H1 (cell line): ENCODE measurements around the gene SPOCD1.

Experiments used
- CTCF ChIP-seq, 3 experiments: IDR thresholded peaks; 1 replicate in 2 of 3; 2 replicates in 1 of 3; pipeline versions ENCODE4 v1.5.1 to v1.6.1; 2011; ENCODE audit warnings: low read length in 3 of 3, mild to moderate bottlenecking in 3 of 3, inconsistent platforms in 2 of 3, low read depth in 1 of 3, moderate library complexity in 1 of 3; ENCODE audit not compliant: insufficient read depth in 1 of 3; ENCODE audit errors: control extremely low read depth in 1 of 3
- EZH2 ChIP-seq: fragments of 200-600 bp; sonication (generic); IDR thresholded peaks from 2 replicates; pipeline ENCODE4 v1.7.1; 2012; ENCODE audit warnings: low read depth, mild to moderate bottlenecking, moderate library complexity, low read length, inconsistent platforms; ENCODE audit not compliant: severe bottlenecking
- POLR2A ChIP-seq, 2 experiments: IDR thresholded peaks; 1 replicate in 1 of 2; 2 replicates in 1 of 2; pipeline ENCODE4 v1.6.1; 2011; ENCODE audit warnings: low read depth in 2 of 2, low read length in 2 of 2, mild to moderate bottlenecking in 2 of 2; ENCODE audit errors: control extremely low read depth in 1 of 2
- SP4 ChIP-seq: IDR thresholded peaks from 2 replicates; pipeline ENCODE4 v1.6.1; 2012; ENCODE audit warnings: low read length, inconsistent platforms
- YY1 ChIP-seq: IDR thresholded peaks from 2 replicates; pipeline ENCODE4 v1.6.1; 2011; ENCODE audit warnings: low read depth, mild to moderate bottlenecking, low read length
- TF ChIP-seq, protein P1 (sequence below): fragments of 300-600 bp; sonication (generic); IDR thresholded peaks from 2 replicates; pipeline ENCODE4 v1.7.1; 2012; ENCODE audit warnings: low read length, moderate library complexity, mild to moderate bottlenecking, inconsistent platforms; ENCODE audit not compliant: insufficient replicate concordance

DNA sequence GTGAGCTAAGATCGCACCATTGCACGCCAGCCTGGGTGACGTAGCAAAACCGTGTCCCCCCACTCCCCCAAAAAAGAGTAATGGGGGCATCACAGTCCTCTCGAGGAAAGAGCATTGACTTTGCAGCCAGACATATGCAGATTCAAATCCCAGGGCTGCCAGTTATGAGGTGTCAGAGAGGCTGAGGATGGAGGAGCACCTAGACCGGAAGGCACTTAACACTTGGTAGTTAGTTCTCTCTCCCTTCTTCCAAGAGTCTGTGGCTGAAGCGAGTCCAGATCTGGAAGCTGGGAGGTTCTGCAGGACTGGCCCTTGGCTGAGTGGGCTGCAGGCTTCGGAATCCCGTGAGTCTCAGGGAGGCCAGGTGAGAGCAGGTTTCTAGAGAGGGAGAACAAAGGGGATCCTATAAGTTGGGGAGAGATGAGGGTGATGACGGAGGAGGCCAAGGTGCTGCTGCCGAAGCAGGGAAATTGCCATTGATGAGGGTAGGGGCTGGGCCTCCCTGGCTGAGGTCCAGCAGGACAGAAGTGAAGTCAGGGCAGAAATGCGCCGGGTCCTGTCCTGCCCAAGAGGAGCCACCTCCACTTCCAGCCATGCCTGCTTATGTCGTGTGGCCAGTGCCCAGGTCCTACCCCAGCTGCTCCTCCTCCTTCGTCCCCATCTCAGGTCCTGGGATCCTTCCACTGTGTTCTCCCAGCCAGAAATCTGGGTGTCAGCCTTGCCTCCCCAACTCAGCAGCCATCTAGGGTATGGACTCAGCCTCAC is 13.3 kb upstream of the SPOCD1 start:
- TF ChIP-seq SP4: no peak
- TF ChIP-seq CTCF (IDR thresholded peaks at IDR 0.05; ENCODE audit: control extremely low read depth in 1 of 3, insufficient read depth in 1 of 3, low read depth in 1 of 3, low read length in 3 of 3): no peak
- TF ChIP-seq EZH2: no peak
- TF ChIP-seq POLR2A (IDR thresholded peaks at IDR 0.05; ENCODE audit: control extremely low read depth in 1 of 2, low read depth in 2 of 2, low read length in 2 of 2): no peak
- TF ChIP-seq, protein P1, sequence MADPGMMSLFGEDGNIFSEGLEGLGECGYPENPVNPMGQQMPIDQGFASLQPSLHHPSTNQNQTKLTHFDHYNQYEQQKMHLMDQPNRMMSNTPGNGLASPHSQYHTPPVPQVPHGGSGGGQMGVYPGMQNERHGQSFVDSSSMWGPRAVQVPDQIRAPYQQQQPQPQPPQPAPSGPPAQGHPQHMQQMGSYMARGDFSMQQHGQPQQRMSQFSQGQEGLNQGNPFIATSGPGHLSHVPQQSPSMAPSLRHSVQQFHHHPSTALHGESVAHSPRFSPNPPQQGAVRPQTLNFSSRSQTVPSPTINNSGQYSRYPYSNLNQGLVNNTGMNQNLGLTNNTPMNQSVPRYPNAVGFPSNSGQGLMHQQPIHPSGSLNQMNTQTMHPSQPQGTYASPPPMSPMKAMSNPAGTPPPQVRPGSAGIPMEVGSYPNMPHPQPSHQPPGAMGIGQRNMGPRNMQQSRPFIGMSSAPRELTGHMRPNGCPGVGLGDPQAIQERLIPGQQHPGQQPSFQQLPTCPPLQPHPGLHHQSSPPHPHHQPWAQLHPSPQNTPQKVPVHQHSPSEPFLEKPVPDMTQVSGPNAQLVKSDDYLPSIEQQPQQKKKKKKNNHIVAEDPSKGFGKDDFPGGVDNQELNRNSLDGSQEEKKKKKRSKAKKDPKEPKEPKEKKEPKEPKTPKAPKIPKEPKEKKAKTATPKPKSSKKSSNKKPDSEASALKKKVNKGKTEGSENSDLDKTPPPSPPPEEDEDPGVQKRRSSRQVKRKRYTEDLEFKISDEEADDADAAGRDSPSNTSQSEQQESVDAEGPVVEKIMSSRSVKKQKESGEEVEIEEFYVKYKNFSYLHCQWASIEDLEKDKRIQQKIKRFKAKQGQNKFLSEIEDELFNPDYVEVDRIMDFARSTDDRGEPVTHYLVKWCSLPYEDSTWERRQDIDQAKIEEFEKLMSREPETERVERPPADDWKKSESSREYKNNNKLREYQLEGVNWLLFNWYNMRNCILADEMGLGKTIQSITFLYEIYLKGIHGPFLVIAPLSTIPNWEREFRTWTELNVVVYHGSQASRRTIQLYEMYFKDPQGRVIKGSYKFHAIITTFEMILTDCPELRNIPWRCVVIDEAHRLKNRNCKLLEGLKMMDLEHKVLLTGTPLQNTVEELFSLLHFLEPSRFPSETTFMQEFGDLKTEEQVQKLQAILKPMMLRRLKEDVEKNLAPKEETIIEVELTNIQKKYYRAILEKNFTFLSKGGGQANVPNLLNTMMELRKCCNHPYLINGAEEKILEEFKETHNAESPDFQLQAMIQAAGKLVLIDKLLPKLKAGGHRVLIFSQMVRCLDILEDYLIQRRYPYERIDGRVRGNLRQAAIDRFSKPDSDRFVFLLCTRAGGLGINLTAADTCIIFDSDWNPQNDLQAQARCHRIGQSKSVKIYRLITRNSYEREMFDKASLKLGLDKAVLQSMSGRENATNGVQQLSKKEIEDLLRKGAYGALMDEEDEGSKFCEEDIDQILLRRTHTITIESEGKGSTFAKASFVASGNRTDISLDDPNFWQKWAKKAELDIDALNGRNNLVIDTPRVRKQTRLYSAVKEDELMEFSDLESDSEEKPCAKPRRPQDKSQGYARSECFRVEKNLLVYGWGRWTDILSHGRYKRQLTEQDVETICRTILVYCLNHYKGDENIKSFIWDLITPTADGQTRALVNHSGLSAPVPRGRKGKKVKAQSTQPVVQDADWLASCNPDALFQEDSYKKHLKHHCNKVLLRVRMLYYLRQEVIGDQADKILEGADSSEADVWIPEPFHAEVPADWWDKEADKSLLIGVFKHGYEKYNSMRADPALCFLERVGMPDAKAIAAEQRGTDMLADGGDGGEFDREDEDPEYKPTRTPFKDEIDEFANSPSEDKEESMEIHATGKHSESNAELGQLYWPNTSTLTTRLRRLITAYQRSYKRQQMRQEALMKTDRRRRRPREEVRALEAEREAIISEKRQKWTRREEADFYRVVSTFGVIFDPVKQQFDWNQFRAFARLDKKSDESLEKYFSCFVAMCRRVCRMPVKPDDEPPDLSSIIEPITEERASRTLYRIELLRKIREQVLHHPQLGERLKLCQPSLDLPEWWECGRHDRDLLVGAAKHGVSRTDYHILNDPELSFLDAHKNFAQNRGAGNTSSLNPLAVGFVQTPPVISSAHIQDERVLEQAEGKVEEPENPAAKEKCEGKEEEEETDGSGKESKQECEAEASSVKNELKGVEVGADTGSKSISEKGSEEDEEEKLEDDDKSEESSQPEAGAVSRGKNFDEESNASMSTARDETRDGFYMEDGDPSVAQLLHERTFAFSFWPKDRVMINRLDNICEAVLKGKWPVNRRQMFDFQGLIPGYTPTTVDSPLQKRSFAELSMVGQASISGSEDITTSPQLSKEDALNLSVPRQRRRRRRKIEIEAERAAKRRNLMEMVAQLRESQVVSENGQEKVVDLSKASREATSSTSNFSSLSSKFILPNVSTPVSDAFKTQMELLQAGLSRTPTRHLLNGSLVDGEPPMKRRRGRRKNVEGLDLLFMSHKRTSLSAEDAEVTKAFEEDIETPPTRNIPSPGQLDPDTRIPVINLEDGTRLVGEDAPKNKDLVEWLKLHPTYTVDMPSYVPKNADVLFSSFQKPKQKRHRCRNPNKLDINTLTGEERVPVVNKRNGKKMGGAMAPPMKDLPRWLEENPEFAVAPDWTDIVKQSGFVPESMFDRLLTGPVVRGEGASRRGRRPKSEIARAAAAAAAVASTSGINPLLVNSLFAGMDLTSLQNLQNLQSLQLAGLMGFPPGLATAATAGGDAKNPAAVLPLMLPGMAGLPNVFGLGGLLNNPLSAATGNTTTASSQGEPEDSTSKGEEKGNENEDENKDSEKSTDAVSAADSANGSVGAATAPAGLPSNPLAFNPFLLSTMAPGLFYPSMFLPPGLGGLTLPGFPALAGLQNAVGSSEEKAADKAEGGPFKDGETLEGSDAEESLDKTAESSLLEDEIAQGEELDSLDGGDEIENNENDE: no peak
- no peak for TF ChIP-seq YY1
